ENCODE results near the gene GALM. TPM values are rescaled to one million over a fixed set of nuclear protein-coding genes. Genes with fewer than 3 reads are reported as not detected.

The GALM gene
- total RNA-seq, 6 experiments from 2014 or later = 6.5 to 10.1 (median 9.1) TPM

DNA sequence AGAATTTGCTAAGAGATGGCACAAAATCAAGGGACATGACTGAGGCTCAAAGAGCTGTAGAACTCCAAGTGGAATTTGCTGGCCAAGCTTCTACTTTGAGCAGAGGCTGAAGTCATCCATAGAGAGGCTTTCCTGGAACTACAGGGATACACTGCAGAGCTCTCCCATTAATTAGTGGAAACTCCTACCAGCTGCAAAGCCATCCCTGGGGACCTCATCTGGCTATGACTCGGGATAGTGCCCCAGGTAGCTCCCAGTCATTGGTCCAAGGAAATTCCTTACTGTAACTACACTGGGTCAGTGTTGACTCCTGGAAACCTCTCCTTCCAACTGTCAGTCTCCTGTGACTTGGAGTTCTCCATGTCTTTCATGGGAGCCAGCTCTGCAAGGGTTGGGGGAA is 10.5 kb upstream of the GALM start:
- Mint-ChIP-seq H3K9me3 (no peaks in the 10 kb centered on the region), H3K4me1 (ENCODE audit: low read depth) (no peaks in the 10 kb centered on the region), H3K27me3 (ENCODE audit: insufficient read depth) (peaks cover 4% of the 10 kb centered on the region), H3K27ac (no peak overlapping the region), H3K36me3 (ENCODE audit: low read depth) (no peaks in the 10 kb centered on the region), H3K4me3 (no peak overlapping the region)
- no peak for DNase-seq
- TF ChIP-seq, protein P1, sequence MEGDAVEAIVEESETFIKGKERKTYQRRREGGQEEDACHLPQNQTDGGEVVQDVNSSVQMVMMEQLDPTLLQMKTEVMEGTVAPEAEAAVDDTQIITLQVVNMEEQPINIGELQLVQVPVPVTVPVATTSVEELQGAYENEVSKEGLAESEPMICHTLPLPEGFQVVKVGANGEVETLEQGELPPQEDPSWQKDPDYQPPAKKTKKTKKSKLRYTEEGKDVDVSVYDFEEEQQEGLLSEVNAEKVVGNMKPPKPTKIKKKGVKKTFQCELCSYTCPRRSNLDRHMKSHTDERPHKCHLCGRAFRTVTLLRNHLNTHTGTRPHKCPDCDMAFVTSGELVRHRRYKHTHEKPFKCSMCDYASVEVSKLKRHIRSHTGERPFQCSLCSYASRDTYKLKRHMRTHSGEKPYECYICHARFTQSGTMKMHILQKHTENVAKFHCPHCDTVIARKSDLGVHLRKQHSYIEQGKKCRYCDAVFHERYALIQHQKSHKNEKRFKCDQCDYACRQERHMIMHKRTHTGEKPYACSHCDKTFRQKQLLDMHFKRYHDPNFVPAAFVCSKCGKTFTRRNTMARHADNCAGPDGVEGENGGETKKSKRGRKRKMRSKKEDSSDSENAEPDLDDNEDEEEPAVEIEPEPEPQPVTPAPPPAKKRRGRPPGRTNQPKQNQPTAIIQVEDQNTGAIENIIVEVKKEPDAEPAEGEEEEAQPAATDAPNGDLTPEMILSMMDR (IDR thresholded peaks at IDR 0.05) = no peak

DNA sequence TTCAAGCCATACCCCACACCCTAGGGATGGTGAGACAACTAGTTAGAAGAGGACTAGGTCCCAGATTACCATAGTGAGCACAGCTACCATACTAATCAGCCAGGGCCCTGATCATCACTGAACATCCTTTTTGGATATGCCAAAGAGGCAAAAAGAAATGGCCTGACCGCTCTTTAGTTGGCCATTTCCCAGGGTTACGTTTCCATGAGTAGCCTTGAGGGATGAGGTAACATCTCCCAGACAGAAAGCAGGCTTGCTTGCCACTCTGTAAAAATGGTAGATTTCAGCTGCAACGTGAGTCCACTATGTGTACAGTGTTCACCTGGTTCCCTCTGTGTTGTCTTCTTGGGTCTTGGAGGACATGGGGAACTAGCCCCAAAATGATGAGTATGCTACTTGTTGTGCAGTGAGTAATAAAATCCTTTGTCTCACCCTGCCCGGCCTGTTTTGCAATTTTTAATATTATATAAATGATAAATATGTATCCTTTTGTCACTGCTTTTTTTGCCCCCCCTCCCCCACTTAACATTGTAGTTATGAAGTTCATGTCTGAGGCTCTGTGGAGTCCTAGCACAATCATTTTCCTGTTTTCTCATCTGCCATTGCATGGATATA is 8.9 kb upstream of the GALM start:
- Mint-ChIP-seq H3K4me3 (no peak overlapping the region), H3K27me3 (ENCODE audit: insufficient read depth) (peaks cover 4% of the 10 kb centered on the region; the same call in 1 of the 2 replicates), H3K36me3 (ENCODE audit: low read depth) (no peaks in the 10 kb centered on the region), H3K9me3 (no peaks in the 10 kb centered on the region), H3K4me1 (ENCODE audit: low read depth) (no peaks in the 10 kb centered on the region), H3K27ac (no peak overlapping the region)
- TF ChIP-seq, protein P1 (IDR thresholded peaks at IDR 0.05) = no peak
- no peak for DNase-seq

DNA sequence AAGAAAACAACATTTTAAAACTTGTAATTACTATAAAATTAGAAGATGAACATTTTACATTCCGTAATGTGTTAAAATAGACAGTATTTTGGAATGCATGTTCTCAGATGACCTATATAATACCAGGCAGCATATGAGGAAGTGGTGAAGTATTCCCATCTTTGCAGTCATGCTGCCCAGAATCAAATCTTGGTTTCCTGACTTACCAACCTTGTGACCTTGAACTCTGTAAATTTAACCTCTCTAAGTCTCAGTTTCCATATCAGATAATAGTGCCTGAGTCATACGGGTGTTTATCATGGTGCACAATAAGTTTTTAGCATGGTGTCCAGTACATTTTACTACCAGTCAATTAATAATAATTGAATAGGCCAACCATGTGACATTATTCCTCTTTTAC is 7.3 kb upstream of the GALM start:
- Mint-ChIP-seq H3K4me1 (ENCODE audit: low read depth) (peaks cover 2% of the 10 kb centered on the region), H3K27me3 (ENCODE audit: insufficient read depth) (peaks cover 4% of the 10 kb centered on the region; the same call in 1 of the 2 replicates), H3K9me3 (no peaks in the 10 kb centered on the region), H3K4me3 (no peak overlapping the region), H3K27ac (no peak overlapping the region), H3K36me3 (ENCODE audit: low read depth) (no peaks in the 10 kb centered on the region)
- DNase-seq = no peak
- TF ChIP-seq, protein P1 (IDR thresholded peaks at IDR 0.05) = no peak

DNA sequence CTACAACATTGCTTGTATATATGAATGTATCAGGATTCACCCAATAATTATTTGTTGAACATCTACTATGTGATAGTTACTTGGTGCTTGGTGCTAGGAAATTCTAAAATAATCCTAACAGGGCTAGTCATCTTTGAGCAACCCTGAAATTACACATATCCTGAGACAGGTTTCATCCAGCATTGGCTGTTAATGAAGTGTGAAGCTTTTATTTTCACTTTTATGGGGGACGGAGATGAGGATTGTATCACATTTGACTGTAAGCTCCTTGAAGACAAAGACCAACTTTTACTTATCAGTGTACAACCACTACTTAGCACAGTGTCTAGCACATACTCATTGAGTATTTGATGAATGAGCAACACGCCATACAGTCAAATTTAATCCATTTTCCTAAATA is 6.8 kb upstream of the GALM start:
- TF ChIP-seq, protein P1 (IDR thresholded peaks at IDR 0.05) = no peak
- no peak for DNase-seq
- H3K36me3 Mint-ChIP-seq (ENCODE audit: low read depth) = no peaks in the 10 kb centered on the region
- no peak overlapping the region for H3K27ac Mint-ChIP-seq
- no peak overlapping the region for H3K4me3 Mint-ChIP-seq
- H3K9me3 Mint-ChIP-seq = no peaks in the 10 kb centered on the region
- peaks cover 7% of the 10 kb centered on the region for H3K4me1 Mint-ChIP-seq (ENCODE audit: low read depth)
- H3K27me3 Mint-ChIP-seq (ENCODE audit: insufficient read depth) = peaks cover 4% of the 10 kb centered on the region; the same call in 1 of the 2 replicates

DNA sequence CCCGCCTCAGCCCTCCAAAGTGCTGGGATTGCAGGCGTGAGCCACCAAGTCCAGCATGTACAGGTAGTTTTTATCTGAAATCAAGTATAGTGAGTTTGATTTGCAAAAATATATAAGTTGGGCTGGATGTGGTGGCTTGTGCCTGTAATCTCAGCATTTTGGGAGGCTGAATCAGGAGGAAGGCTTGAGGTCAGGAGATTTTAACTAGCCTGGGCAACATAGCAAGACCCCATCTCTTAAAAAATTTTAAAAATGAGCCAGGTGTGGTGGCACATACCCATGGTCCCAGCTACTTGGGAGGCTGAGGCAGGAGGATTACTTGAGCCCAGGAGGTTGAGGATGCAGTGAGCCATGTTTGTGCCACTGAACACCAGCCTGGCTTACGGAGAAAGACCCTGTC is 5.6 kb upstream of the GALM start:
- Mint-ChIP-seq H3K4me3 (no peak overlapping the region), H3K27me3 (ENCODE audit: insufficient read depth) (peaks cover 4% of the 10 kb centered on the region; the same call in 1 of the 2 replicates), H3K9me3 (no peaks in the 10 kb centered on the region), H3K4me1 (ENCODE audit: low read depth) (peaks cover 18% of the 10 kb centered on the region), H3K36me3 (ENCODE audit: low read depth) (no peaks in the 10 kb centered on the region), H3K27ac (no peak overlapping the region)
- TF ChIP-seq, protein P1 (IDR thresholded peaks at IDR 0.05) = no peak
- DNase-seq = no peak

Data from HFFc6 (cell line).